ENCODE data around the gene IRF6. TPM values are rescaled to one million over a fixed set of nuclear protein-coding genes. Genes with fewer than 3 reads are reported as not detected.

IRF6 gene
- polyA plus RNA-seq, 1 donor from 2014 or later: not detected

DNA sequence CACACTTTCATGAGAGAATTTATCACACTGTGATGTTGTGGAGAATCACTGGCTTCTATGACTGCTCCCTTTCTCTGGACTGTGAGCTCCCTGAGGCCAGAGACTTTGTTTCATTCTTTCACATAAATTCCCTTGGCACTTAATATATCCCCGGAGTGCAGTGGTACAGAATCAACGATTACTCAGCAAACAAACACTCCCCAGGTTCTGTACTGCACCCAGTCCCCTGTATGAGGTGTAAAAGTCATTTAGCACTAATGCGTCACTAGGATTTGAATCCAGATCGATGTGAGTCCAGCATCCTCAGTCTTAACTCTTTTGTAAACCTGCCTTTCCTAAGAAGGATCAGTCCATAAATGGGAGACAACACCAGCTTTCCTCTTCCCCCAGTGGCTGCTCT, 15.0 kb upstream of the IRF6 start:
- no peaks in the 10 kb centered on the region for H3K9me3 ChIP-seq (ENCODE audit: low read length)
- TF ChIP-seq RAD21 (conservative IDR thresholded peaks at IDR 0.05) (no peak), EP300 (conservative IDR thresholded peaks at IDR 0.05; ENCODE audit: poor library complexity, severe bottlenecking) (no peak), EZH2 (IDR thresholded peaks at IDR 0.05; ENCODE audit: borderline replicate concordance, insufficient read depth, low read length, poor library complexity, severe bottlenecking) (no peak)
- TF ChIP-seq, protein P1, sequence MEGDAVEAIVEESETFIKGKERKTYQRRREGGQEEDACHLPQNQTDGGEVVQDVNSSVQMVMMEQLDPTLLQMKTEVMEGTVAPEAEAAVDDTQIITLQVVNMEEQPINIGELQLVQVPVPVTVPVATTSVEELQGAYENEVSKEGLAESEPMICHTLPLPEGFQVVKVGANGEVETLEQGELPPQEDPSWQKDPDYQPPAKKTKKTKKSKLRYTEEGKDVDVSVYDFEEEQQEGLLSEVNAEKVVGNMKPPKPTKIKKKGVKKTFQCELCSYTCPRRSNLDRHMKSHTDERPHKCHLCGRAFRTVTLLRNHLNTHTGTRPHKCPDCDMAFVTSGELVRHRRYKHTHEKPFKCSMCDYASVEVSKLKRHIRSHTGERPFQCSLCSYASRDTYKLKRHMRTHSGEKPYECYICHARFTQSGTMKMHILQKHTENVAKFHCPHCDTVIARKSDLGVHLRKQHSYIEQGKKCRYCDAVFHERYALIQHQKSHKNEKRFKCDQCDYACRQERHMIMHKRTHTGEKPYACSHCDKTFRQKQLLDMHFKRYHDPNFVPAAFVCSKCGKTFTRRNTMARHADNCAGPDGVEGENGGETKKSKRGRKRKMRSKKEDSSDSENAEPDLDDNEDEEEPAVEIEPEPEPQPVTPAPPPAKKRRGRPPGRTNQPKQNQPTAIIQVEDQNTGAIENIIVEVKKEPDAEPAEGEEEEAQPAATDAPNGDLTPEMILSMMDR (IDR thresholded peaks at IDR 0.05; ENCODE audit: poor library complexity, severe bottlenecking): no peak
- TF ChIP-seq, protein P2, sequence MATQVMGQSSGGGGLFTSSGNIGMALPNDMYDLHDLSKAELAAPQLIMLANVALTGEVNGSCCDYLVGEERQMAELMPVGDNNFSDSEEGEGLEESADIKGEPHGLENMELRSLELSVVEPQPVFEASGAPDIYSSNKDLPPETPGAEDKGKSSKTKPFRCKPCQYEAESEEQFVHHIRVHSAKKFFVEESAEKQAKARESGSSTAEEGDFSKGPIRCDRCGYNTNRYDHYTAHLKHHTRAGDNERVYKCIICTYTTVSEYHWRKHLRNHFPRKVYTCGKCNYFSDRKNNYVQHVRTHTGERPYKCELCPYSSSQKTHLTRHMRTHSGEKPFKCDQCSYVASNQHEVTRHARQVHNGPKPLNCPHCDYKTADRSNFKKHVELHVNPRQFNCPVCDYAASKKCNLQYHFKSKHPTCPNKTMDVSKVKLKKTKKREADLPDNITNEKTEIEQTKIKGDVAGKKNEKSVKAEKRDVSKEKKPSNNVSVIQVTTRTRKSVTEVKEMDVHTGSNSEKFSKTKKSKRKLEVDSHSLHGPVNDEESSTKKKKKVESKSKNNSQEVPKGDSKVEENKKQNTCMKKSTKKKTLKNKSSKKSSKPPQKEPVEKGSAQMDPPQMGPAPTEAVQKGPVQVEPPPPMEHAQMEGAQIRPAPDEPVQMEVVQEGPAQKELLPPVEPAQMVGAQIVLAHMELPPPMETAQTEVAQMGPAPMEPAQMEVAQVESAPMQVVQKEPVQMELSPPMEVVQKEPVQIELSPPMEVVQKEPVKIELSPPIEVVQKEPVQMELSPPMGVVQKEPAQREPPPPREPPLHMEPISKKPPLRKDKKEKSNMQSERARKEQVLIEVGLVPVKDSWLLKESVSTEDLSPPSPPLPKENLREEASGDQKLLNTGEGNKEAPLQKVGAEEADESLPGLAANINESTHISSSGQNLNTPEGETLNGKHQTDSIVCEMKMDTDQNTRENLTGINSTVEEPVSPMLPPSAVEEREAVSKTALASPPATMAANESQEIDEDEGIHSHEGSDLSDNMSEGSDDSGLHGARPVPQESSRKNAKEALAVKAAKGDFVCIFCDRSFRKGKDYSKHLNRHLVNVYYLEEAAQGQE (IDR thresholded peaks at IDR 0.05; ENCODE audit: borderline replicate concordance): no peak

DNA sequence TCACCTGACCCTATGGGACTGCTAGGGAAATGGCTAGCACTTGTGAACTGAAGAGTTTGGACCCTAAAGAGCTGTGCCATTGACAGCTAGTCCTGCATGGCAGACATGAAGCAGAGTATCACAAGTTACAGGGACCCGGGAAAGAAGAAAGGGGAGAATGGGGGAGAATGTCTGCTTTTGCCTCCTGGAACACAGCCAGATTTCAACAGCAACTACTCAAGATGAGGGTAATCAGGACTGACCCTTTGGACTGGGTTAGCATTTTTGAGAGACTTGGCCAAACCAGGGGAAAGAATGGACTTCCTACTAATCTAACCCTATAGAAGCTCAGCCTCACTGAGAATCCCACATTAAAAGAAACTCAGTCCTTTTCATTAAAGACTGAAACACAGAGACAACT, 13.1 kb upstream of the IRF6 start:
- Histone ChIP-seq H3K4me3 (ENCODE audit: low read length) (no peak overlapping the region), H3K4me2 (ENCODE audit: low read length) (no peak overlapping the region), H3K9ac (ENCODE audit: low read length) (no peak overlapping the region), H3K27me3 (ENCODE audit: insufficient read depth, low read depth, low read length) (no peaks in the 10 kb centered on the region), H3K36me3 (ENCODE audit: insufficient read depth, low read length) (no peaks in the 10 kb centered on the region), H3K79me2 (replicated peaks; ENCODE audit: insufficient read depth, low read length) (no peaks in the 10 kb centered on the region), H2AFZ (ENCODE audit: low read depth, low read length) (no peak overlapping the region), H3K9me3 (ENCODE audit: low read length) (no peaks in the 10 kb centered on the region), H4K20me1 (ENCODE audit: insufficient read depth) (no peaks in the 10 kb centered on the region), H3K9me2 (ENCODE audit: insufficient read depth, low read length) (no peaks in the 10 kb centered on the region), H3K27ac (ENCODE audit: low read length) (no peak overlapping the region), H3F3A (ENCODE audit: insufficient read depth, low read length, poor library complexity, severe bottlenecking) (no peaks in the 10 kb centered on the region)
- TF ChIP-seq, protein P2 (IDR thresholded peaks at IDR 0.05; ENCODE audit: borderline replicate concordance): no peak
- TF ChIP-seq TAF1 (IDR thresholded peaks at IDR 0.05; ENCODE audit: low read depth) (no peak), EZH2 (IDR thresholded peaks at IDR 0.05; ENCODE audit: borderline replicate concordance, insufficient read depth, low read length, poor library complexity, severe bottlenecking) (no peak), SMC3 (conservative IDR thresholded peaks at IDR 0.05; ENCODE audit: poor library complexity) (no peak), MXI1 (conservative IDR thresholded peaks at IDR 0.05; ENCODE audit: poor library complexity, severe bottlenecking) (no peak), POLR2AphosphoS5 (IDR thresholded peaks at IDR 0.05) (no peak), RAD21 (conservative IDR thresholded peaks at IDR 0.05) (no peak), EP300 (conservative IDR thresholded peaks at IDR 0.05; ENCODE audit: poor library complexity, severe bottlenecking) (no peak)
- TF ChIP-seq, protein P1 (IDR thresholded peaks at IDR 0.05; ENCODE audit: poor library complexity, severe bottlenecking): no peak

More for the DNA sequence above, 15.0 kb upstream of the IRF6 start:
- no peak overlapping the region for H3K9ac ChIP-seq (ENCODE audit: low read length)
- H3F3A ChIP-seq (ENCODE audit: insufficient read depth, low read length, poor library complexity, severe bottlenecking): no peaks in the 10 kb centered on the region
- H3K79me2 ChIP-seq (replicated peaks; ENCODE audit: insufficient read depth, low read length): no peaks in the 10 kb centered on the region
- no peaks in the 10 kb centered on the region for H4K20me1 ChIP-seq (ENCODE audit: insufficient read depth)
- H2AFZ ChIP-seq (ENCODE audit: low read depth, low read length): no peak overlapping the region
- H3K27me3 ChIP-seq (ENCODE audit: insufficient read depth, low read depth, low read length): no peaks in the 10 kb centered on the region
- no peaks in the 10 kb centered on the region for H3K9me2 ChIP-seq (ENCODE audit: insufficient read depth, low read length)
- no peak overlapping the region for H3K4me3 ChIP-seq (ENCODE audit: low read length)
- H3K27ac ChIP-seq (ENCODE audit: low read length): no peak overlapping the region
- H3K4me2 ChIP-seq (ENCODE audit: low read length): no peak overlapping the region
- no peaks in the 10 kb centered on the region for H3K36me3 ChIP-seq (ENCODE audit: insufficient read depth, low read length)
